GM18951 (cell line): Measurements from ENCODE around the gene EFR3B.

Experiments used
- POLR2A ChIP-seq: IDR thresholded peaks from 4 replicates; pipeline ENCODE4 v1.6.1; 2011; ENCODE audit warnings: mild to moderate bottlenecking; ENCODE audit not compliant: insufficient read length, insufficient read depth; ENCODE audit errors: extremely low read depth
- in situ Hi-C: fragments of 300-500 bp; cut with MboI; formaldehyde crosslinking; loops from one replicate; pipeline ENCODE4 v1.12.0; 2022; ENCODE audit warnings: low sequenced_read_pairs, mixed read lengths, inconsistent platforms; ENCODE audit not compliant: unreplicated experiment

EFR3B gene

DNA sequence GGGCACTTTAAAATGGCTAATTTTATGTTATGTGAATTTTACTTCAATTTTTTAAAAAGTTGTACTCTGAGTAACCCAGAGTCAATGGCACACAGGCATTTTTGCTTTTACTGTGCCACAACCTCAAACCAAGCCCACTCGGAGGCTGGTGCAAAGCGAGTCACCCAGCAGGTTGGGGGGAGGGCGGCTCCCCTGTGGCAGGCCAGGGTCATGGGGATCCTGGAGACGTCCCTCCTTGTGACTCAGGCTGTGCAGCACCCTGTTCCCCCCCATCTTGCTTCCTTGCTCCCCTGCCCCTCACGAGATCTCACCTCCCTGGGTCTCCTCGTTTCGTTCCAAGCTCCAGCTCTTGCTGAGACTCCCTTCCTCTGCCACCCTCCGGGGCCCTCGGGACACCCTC, 67.9 kb downstream of the EFR3B start:
- no peak for TF ChIP-seq POLR2A
- in situ Hi-C loops = no loop called here

DNA sequence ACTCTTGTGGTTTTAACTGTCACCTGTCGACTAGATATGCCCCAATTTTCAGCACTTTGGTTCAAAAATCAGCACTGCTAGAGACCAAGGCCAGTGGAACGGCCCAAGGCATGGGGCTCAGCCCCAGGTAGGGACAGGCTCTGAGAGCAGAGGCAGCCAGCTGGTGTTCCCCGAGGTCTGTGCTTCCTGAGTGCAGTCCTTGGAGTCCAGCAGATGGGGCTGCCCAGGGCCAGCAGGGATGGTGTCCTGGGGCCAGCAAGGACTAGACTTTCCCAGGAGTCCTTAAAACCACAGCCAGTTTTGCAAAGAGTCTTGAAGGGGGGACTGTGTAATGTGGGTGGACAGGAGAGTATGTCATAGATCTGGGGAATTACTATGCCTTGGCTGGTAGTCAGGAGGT, 70.2 kb downstream of the EFR3B start:
- no peak for TF ChIP-seq POLR2A
- in situ Hi-C loops = no loop called here

DNA sequence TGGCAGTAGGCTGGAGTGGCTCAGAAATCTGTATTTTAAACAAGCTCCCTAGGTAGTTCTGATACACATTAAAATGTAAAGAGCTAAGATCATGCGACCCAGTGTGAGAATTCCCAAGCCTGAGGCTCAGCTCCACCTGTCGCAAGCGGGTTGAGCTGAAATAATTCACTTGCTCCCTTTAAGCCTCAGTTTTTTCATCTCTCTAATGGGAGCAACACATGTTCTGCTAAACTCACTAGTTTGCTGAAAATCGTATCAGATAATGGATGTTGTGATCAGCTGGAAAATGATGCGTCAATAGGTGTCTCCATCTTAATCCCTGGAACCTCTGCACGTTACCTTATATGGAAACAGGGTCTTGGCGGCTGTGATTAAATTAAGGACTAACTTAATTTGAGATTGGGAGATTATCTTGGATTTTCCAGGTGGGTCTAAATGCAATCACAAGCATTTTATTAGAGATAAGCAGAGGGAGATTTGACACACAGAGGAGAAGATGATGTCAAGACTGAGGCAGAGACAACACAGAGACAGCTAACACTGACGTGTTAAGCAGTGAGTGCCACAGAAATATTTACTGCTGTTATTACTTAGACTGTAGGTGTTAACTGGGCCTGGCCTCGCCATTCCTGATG, 73.5 kb downstream of the EFR3B start:
- no peak for TF ChIP-seq POLR2A
- in situ Hi-C loops = no loop called here

DNA sequence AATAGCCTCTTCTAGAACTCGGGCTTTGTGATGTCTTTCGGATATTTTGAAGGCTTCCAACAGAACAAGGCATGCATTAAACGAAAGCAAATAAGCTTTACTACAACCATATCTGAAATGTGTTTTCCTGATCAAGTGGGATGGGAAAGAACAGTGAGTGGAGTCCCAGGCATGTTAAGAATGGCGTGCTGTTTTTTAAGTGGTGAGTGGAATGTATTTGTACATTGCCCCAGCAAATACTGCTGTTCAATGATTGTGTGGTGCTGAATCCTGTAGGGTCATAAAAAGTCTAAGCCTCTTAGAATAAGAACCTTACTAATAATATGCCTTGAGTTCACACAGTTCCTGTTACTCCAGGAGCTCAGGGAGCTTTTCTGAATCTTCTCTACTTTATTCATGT, 74.0 kb downstream of the EFR3B start:
- no peak for TF ChIP-seq POLR2A
- in situ Hi-C loops = no loop called here

DNA sequence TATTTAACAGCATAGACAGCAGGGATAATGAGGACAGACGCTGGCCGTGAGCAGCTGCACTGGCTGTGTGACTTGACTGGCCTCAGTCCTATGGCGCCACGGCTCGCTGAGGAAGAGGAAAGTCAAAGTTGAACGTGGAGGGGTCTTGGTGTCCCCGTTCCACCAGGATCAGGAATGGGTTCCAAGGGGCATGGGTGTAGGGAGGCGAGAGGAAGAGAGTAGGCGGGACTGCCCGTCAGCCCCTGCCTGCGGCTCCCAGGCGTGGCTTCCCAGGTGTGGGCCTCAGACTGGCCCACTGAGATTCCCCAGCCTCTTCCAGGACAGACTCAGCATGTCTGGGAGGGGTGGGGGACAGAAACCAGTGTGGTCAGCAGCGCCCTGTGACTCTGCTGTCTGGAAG, 75.1 kb downstream of the EFR3B start:
- no peak for TF ChIP-seq POLR2A
- in situ Hi-C loops = no loop called here

DNA sequence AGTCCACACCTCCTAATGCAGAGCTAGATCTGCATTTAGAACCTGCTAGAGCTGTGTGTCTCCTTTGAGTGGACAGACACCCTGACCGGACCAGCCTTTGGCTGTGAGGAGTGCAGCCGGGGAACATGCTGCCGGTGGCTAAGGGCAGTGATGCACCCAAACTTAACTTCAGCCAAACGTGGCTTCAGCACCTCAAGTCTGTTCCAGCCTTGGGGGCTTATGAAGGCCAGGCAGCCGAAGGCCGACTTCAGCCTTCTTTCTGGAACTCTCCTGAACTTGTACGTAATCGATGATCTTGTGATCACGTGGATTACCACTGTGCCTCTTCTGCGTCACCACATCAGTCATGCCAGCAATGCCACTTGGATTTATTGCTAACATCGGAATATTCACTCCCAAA, 77.4 kb downstream of the EFR3B start:
- no peak for TF ChIP-seq POLR2A
- in situ Hi-C loops = no loop called here

DNA sequence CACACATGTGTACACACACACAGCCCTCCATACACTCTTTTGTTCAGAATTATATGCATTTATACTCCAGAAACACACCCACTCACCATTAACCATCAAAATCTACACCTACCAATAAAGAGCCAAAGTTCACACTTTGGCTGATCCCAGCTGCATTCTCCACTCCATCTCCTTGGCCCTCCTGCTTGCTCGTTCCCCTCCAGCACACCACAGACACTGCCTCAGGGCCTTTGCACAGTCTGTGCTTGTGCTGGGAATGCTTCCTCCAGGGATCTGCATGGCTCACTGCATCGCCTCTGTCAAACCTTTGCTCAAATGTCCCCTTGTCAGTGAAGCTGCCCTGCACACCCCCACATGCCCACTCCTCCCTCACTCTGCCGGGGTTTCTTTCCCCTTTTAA, 80.5 kb downstream of the EFR3B start:
- in situ Hi-C loops = loop anchor here (10.0 kb wide), 1 partner anchor 138 kb away; no protein-coding TSS in a partner anchor
- no peak for TF ChIP-seq POLR2A

DNA sequence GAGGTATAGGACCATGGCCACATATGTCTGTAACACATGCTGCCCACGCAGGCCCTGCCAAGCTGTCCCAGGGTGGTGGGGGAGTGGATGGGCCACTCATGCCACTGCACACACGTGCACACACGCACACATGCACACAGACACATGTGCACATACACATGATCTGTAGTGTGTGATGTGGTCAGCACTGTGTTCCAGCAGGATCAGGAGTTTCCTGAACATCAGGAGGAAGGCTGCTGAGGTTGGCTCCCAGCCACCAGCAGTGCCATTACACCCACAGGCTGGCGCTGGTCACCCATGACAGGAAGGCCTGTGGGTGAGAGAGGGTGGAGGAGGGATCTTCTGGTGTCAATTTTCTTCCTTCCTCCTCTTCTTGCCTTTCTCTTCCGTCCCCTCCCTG, 81.8 kb downstream of the EFR3B start:
- TF ChIP-seq POLR2A = no peak

DNA sequence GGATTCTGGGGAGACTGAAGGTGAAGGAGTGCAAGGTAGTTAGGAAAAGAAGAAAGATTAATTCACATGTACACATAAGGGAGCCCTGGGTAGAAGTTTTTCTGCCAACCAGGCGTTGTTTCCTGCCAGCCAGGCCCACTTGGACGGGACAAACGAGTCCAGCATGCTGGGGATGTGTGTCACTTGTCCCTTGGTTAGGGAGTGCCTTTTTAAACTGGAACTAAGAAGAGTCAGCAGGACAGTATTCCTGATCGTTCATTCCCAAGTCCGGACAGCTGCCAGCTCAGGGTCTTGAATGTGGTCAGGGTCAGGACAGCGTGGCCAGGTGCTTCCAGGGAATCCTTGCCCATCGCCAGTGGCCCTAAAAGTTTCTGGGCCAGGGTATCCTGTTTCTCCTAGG, 83.3 kb downstream of the EFR3B start:
- no peak for TF ChIP-seq POLR2A
- in situ Hi-C loops = loop anchor here (10.0 to 25.0 kb wide), 2 partner anchors 140 to 713 kb away; no protein-coding TSS in a partner anchor

More for the DNA sequence above, 81.8 kb downstream of the EFR3B start:
- in situ Hi-C loops = loop anchor here (10.0 kb wide), 1 partner anchor 139 kb away; no protein-coding TSS in a partner anchor

DNA sequence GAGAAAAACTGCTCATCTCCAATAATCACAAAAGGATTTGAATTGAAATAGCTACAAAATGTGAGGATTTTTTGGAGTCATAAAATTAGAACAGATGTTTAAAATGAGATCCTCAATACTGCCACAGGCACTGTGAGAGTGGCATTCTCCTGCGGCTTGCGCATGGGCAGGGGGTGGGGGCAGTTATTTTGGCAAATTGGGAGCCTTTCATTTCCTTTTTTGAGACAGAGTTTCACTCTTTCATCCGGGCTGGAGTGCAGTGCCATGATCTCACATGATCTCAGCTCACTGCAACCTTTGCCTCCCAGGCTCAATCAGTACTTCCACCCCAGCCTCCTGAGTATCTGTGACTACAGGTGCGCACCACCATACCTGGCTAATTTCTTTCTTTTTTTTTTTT, 84.1 kb downstream of the EFR3B start:
- in situ Hi-C loops = loop anchor here (10.0 to 25.0 kb wide), 2 partner anchors 141 to 714 kb away; no protein-coding TSS in a partner anchor
- TF ChIP-seq POLR2A = no peak

DNA sequence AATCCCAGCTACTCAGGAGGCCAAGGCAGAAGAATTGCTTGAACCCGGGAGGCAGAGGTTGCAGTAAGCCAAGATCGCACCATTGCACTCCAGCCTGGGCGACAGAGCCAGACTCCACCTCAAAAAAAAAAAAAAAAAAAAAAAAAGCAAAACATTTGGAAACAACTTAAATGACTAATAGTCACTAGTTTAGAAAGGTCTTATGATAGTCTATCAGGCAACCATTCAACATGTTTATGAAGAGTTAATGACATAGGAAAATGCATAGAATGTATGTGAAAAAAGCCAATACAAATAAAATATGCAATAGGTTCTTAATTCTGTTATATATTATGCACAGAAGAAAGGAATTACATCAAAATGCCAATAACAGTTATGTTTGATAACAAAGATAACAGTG, 85.2 kb downstream of the EFR3B start:
- in situ Hi-C loops = loop anchor here (10.0 to 25.0 kb wide), 2 partner anchors 142 to 715 kb away; no protein-coding TSS in a partner anchor

DNA sequence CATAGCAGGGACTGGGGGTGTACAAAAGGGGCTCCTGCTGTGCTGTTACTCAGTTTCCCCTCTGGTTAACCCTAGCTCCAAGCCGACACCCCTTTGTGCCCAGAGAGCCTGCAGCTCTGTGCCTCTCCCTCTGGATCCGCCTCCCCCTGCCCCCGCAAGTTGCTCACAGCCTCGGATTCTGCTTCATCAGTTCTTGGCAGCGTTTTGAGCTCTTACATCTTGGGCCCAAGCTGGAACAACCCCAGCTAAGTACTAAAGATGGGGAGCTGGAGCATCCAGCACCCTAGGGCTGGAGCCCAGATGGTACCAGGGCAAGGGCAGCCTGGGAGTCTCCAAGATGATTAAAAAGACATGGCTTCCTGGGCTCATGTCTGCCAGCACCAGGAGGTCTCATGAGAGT, 85.8 kb downstream of the EFR3B start:
- in situ Hi-C loops = loop anchor here (10.0 to 25.0 kb wide), 2 partner anchors 143 to 715 kb away; no protein-coding TSS in a partner anchor
- TF ChIP-seq POLR2A = no peak

DNA sequence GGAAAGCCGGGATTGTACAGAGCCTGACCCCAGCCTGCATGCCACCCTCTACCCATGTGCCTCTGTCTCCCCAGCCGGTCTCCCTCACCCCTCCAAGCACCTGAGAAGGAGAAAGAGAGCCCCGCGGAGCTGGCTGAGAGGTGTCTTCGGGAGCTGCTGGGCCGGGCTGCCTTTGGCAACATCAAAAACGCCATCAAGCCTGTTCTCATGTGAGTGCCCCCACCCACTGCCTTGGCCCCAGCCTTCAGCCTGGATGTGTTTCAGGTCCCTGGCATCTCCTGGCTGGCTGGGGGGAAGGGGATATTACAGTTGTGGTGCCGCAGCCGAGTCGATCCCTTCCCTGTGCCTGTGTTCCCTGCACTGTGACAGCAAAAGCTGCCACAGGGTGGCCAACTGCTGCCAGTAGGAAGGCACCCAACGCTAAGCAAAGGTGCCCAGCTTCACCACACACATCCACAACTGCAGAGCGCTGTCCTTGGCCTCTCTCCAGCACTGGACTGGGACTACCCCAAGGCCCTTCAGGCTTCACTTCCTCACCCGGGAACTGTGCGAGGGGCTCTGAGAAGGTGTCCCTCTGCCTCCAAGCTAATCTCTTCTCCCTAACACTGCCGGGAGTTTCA, 88.1 kb downstream of the EFR3B start:
- no peak for TF ChIP-seq POLR2A
- in situ Hi-C loops = loop anchor here (10.0 to 25.0 kb wide), 2 partner anchors 145 to 718 kb away; no protein-coding TSS in a partner anchor

DNA sequence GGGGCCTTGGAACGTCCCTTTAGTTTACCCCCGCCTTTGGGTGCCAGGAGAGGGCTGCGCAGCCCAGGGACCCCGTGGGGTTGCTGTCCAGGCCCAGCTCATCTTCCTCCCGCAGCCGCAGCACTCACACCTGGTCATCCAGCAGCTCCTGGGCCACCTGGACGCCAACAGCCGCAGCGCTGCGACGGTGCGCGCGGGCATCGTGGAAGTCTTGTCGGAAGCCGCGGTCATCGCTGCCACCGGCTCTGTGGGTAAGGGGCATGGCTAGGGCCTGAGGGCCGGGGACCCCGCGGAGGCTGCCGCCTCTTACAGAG, 89.3 kb downstream of the EFR3B start:
- TF ChIP-seq POLR2A = no peak
- in situ Hi-C loops = loop anchor here (25.0 kb wide), 1 partner anchor 719 kb away; no protein-coding TSS in a partner anchor
